Activated B cell treated with CpG ODN at 0.5 μM for 24 hours (primary cell): Measurements from ENCODE around the gene HAUS8. TPM values are rescaled to one million over a fixed set of nuclear protein-coding genes. Genes with fewer than 3 reads are reported as not detected.

Experiments used
- ATAC-seq: fragments of 200-7000 bp; cut with Tn5 transposase; one replicate; pipeline ENCODE4 v1.10.0; 2021; ENCODE audit warnings: low read depth, mild to moderate bottlenecking, moderate library complexity
- CTCF ChIA-PET: fragments of 350-600 bp; sonication (Branson Sonifier 250); formaldehyde crosslinking; loops from one replicate; lab custom pipeline; 2021; ENCODE audit warnings: antibody characterized with exemption; lab: Charles Lee
- POLR2A ChIA-PET: fragments of 350-600 bp; sonication (Branson Sonifier 250); formaldehyde crosslinking; loops from one replicate; lab custom pipeline; 2021; ENCODE audit warnings: antibody characterized with exemption; lab: Charles Lee
- DNase-seq: peaks from one replicate; pipeline ENCODE4 v3.0.0; 2022
- H3K27ac Mint-ChIP-seq: one replicate; pipeline ENCODE4 v1.8.0; 2020; ENCODE audit warnings: mixed read lengths
- H3K27me3 Mint-ChIP-seq: one replicate; pipeline ENCODE4 v1.8.0; 2021; ENCODE audit warnings: mixed read lengths
- H3K36me3 Mint-ChIP-seq: one replicate; pipeline ENCODE4 v1.8.0; 2021; ENCODE audit warnings: low read depth, mixed read lengths
- H3K4me1 Mint-ChIP-seq: one replicate; pipeline ENCODE4 v1.8.0; 2021; ENCODE audit warnings: mixed read lengths
- H3K4me3 Mint-ChIP-seq: one replicate; pipeline ENCODE4 v1.8.0; 2020; ENCODE audit warnings: mild to moderate bottlenecking, mixed read lengths
- H3K9me3 Mint-ChIP-seq: one replicate; pipeline ENCODE4 v1.8.0; 2020; ENCODE audit warnings: mixed read lengths
- CTCF ChIP-seq: fragments of 200-600 bp; IDR thresholded peaks from one replicate; pipeline ENCODE4 v1.8.0; 2022; ENCODE audit warnings: antibody characterized with exemption, mild to moderate bottlenecking
- intact Hi-C: fragments of 100-400 bp; cut with micrococcal nuclease; formaldehyde crosslinking; loops from one replicate; pipeline ENCODE4 v1.15.1; 2024
- total RNA-seq: library from RNA; stranded (reverse); gene quantifications from 2 replicates; pipeline ENCODE4 v1.2.3, GENCODE V29; 2022

The HAUS8 gene
- total RNA-seq, 1 donor from 2014 or later: 15.8 TPM

DNA sequence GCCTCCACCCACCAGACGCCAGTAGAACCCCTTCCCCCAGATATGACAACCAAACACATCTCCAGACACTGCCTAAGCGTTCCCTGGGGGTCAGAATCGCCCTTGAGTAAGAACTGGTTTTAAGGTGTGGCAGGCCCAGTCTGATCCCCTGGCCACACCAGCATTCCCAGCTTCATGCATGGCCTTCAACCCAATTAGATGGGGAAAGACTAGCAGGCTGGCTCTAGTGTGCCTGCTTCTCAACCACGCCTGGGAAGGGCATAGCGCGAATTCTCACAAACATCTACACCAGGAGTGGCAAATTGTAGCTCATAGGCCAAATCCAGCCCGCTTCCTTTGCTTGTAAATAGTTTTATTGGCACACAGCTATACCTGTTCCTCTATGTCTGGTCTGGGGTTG is 13.6 kb downstream of the HAUS8 start:
- Mint-ChIP-seq H3K9me3 (no peaks in the 10 kb centered on the region), H3K27me3 (no peaks in the 10 kb centered on the region), H3K27ac (no peak overlapping the region), H3K36me3 (peaks cover 59% of the 10 kb centered on the region), H3K4me1 (peaks cover 16% of the 10 kb centered on the region), H3K4me3 (no peak overlapping the region)
- ATAC-seq (no peak), DNase-seq (no peak)
- TF ChIP-seq CTCF: no peak
- ChIA-PET POLR2A (no interaction called here), CTCF (no interaction called here)
- intact Hi-C loops: no loop called here

GRCh38 chr19:17061205-17061604 is 14.0 kb downstream of the HAUS8 start:
- no peak for ATAC-seq
- intact Hi-C loops: no loop called here
- POLR2A ChIA-PET: no interaction called here

DNA sequence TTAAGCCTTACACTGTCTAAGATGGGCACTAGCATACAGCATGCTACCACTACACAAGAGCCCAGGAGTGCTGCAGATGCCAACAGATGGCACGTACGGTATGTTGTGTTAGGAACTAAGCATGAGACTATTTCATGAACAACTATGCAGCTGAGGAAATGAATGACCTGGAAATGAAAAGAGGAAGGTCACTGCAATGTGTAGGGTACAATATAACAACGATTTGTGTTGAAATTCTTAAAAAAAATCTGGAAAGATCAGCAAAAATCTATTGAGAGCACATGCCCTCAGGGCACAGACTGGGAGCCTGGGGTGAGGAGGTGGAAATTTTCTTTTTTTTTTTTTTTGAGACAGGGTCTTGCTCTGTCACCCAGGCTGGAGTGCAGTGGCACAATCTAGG is 14.4 kb downstream of the HAUS8 start:
- no peaks in the 10 kb centered on the region for H3K27me3 Mint-ChIP-seq
- no peaks in the 10 kb centered on the region for H3K9me3 Mint-ChIP-seq
- no peak overlapping the region for H3K27ac Mint-ChIP-seq
- TF ChIP-seq CTCF: no peak
- CTCF ChIA-PET: no interaction called here
- H3K36me3 Mint-ChIP-seq: peaks cover 62% of the 10 kb centered on the region
- no peak for ATAC-seq
- DNase-seq: no peak
- intact Hi-C loops: no loop called here
- POLR2A ChIA-PET: no interaction called here
- H3K4me3 Mint-ChIP-seq: no peak overlapping the region
- H3K4me1 Mint-ChIP-seq: peaks cover 12% of the 10 kb centered on the region

More at GRCh38 chr19:17061205-17061604, 14.0 kb downstream of the HAUS8 start:
- TF ChIP-seq CTCF: no peak
- no peak overlapping the region for H3K27ac Mint-ChIP-seq
- no peak for DNase-seq
- H3K27me3 Mint-ChIP-seq: no peaks in the 10 kb centered on the region
- peaks cover 59% of the 10 kb centered on the region for H3K36me3 Mint-ChIP-seq
- peaks cover 12% of the 10 kb centered on the region for H3K4me1 Mint-ChIP-seq
- H3K9me3 Mint-ChIP-seq: no peaks in the 10 kb centered on the region
- H3K4me3 Mint-ChIP-seq: no peak overlapping the region
- CTCF ChIA-PET: no interaction called here

- ATAC-seq: no peak
- CTCF ChIA-PET: no interaction called here
- no peak for DNase-seq
- Mint-ChIP-seq H3K4me1 (peaks cover 2% of the 10 kb centered on the region), H3K27ac (no peak overlapping the region), H3K9me3 (no peaks in the 10 kb centered on the region), H3K27me3 (no peaks in the 10 kb centered on the region), H3K4me3 (no peak overlapping the region), H3K36me3 (peaks cover 73% of the 10 kb centered on the region)
- no peak for TF ChIP-seq CTCF
- intact Hi-C loops: no loop called here
- POLR2A ChIA-PET: no interaction called here
These were observed 17.0 kb downstream of the HAUS8 start for GRCh38 chr19:17058236-17058635.

- DNase-seq (no peak), ATAC-seq (no peak)
- no peaks in the 10 kb centered on the region for H3K4me1 Mint-ChIP-seq
- no peak for TF ChIP-seq CTCF
- intact Hi-C loops: no loop called here
- no peaks in the 10 kb centered on the region for H3K27me3 Mint-ChIP-seq
- CTCF ChIA-PET: no interaction called here
- no peak overlapping the region for H3K27ac Mint-ChIP-seq
- H3K9me3 Mint-ChIP-seq: no peaks in the 10 kb centered on the region
- peaks cover 74% of the 10 kb centered on the region for H3K36me3 Mint-ChIP-seq
- H3K4me3 Mint-ChIP-seq: no peak overlapping the region
- POLR2A ChIA-PET: interaction anchor here (0.5 kb wide), 1 partner anchor 337 kb away, joined by 3 read pairs; no protein-coding TSS in a partner anchor
These were observed 19.6 kb downstream of the HAUS8 start for GRCh38 chr19:17055636-17056035.
